ENCODE data around the gene RGMB. TPM values are rescaled to one million over a fixed set of nuclear protein-coding genes. Genes with fewer than 3 reads are reported as not detected.
"Not testable (repeated sequence)": the region's sequence is repeated elsewhere in the genome, so short reads cannot be mapped to it uniquely, and the experiment has no call there.

Gene RGMB
- total RNA-seq, 5 donors from 2014 or later (not counting 1 experiment from before 2014, with no cell fraction given) = 14.6 to 22.8 (median 16.8) TPM

GRCh38 chr5:98750693-98751092, 22.8 kb upstream of the RGMB start:
- Histone ChIP-seq H3K27ac (ENCODE audit: low read length) (no peak overlapping the region), H3K4me3 (ENCODE audit: control insufficient read depth in 1 of 2, extremely low read depth in 1 of 2, low read length in 1 of 2) (no peak overlapping the region), H3K27me3 (replicated peaks in 1 of 2; ENCODE audit: control insufficient read depth in 2 of 2, extremely low read depth in 1 of 2, insufficient read depth in 2 of 2, low read length in 1 of 2) (peaks cover 0 to 5% of the 10 kb centered on the region in 2 experiments), H3K4me1 (ENCODE audit: control insufficient read depth in 1 of 2, extremely low read depth in 1 of 2, insufficient read depth in 2 of 2, low read length in 2 of 2) (no peaks in the 10 kb centered on the region), H3K9me3 (peaks cover 2% of the 10 kb centered on the region), H3K36me3 (ENCODE audit: control insufficient read depth in 2 of 2, extremely low read depth in 1 of 2, insufficient read depth in 1 of 2, low read length in 1 of 2) (no peaks in the 10 kb centered on the region)
- CTCF ChIA-PET = interaction anchor here in 1 of 2 donors (1.4 kb wide), 1 partner anchor 1519 kb away, joined by 3 read pairs; no protein-coding TSS in a partner anchor
- POLR2A ChIA-PET = no interaction called here
- Mint-ChIP-seq H3K27ac (no peak overlapping the region), H3K9me3 (peaks cover 0 to 4% (median 0%) of the 10 kb centered on the region in 3 donors), H3K4me1 (no peaks in the 10 kb centered on the region), H3K36me3 (no peaks in the 10 kb centered on the region), H3K4me3 (no peak overlapping the region), H3K27me3 (peaks cover 6 to 23% of the 10 kb centered on the region in 2 donors)
- DNase-seq (peak in 1 of 35 experiments; percentile 11), ATAC-seq (replicated peaks in 1 of 4) (no peak)
- no CpG with 5 or more reads among the region's 4 CpGs for WGBS (ENCODE audit: insufficient coverage)

DNA sequence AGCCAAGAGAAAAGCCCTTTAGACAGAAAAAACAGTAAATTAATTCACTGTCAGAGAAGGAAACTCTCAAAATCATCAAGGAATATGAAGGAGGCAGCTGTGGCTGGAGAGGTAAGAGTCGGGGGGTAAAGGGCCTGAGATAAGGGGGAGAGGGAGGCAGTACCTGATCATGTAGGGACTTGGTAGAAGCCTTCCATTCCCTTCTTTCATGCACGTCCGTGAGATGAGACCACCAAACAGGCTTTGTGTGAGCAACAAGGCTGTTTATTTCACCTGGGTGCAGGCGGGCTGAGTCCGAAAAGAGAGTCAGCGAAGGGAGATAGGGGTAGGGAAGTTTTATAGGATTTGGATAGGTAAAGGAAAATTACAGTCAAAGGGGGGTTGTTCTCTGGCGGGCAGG, 21.1 kb upstream of the RGMB start:
- H3K4me3 ChIP-seq (ENCODE audit: control insufficient read depth in 1 of 2, extremely low read depth in 1 of 2, low read length in 1 of 2); H3K36me3 Mint-ChIP-seq; POLR2A ChIA-PET; H3K27ac Mint-ChIP-seq; H3K4me1 ChIP-seq (ENCODE audit: control insufficient read depth in 1 of 2, extremely low read depth in 1 of 2, insufficient read depth in 2 of 2, low read length in 2 of 2); H3K4me3 Mint-ChIP-seq; H3K9me3 Mint-ChIP-seq; ATAC-seq (replicated peaks in 1 of 4); H3K27ac ChIP-seq (ENCODE audit: low read length); DNase-seq; H3K9me3 ChIP-seq; H3K27me3 ChIP-seq (replicated peaks in 1 of 2; ENCODE audit: control insufficient read depth in 2 of 2, extremely low read depth in 1 of 2, insufficient read depth in 2 of 2, low read length in 1 of 2); H3K36me3 ChIP-seq (ENCODE audit: control insufficient read depth in 2 of 2, extremely low read depth in 1 of 2, insufficient read depth in 1 of 2, low read length in 1 of 2); H3K4me1 Mint-ChIP-seq: not testable (repeated sequence)
- WGBS (ENCODE audit: insufficient coverage) = 80% methylated on average over 2 of the region's 7 CpGs
- CTCF ChIA-PET = interaction anchor here in 1 of 2 donors (0.6 kb wide), 1 partner anchor 589 kb away, joined by 3 read pairs; no protein-coding TSS in a partner anchor
- peaks cover 7 to 15% of the 10 kb centered on the region in 2 donors for H3K27me3 Mint-ChIP-seq

- H3K4me3 ChIP-seq (ENCODE audit: control insufficient read depth in 1 of 2, extremely low read depth in 1 of 2, low read length in 1 of 2); CTCF ChIA-PET; H3K9me3 Mint-ChIP-seq; H3K27me3 ChIP-seq (replicated peaks in 1 of 2; ENCODE audit: control insufficient read depth in 2 of 2, extremely low read depth in 1 of 2, insufficient read depth in 2 of 2, low read length in 1 of 2); H3K4me1 ChIP-seq (ENCODE audit: control insufficient read depth in 1 of 2, extremely low read depth in 1 of 2, insufficient read depth in 2 of 2, low read length in 2 of 2); H3K4me3 Mint-ChIP-seq; H3K27ac Mint-ChIP-seq; ATAC-seq (replicated peaks in 1 of 4); H3K36me3 ChIP-seq (ENCODE audit: control insufficient read depth in 2 of 2, extremely low read depth in 1 of 2, insufficient read depth in 1 of 2, low read length in 1 of 2); H3K36me3 Mint-ChIP-seq; H3K9me3 ChIP-seq; H3K27ac ChIP-seq (ENCODE audit: low read length); DNase-seq; H3K4me1 Mint-ChIP-seq; POLR2A ChIA-PET: not testable (repeated sequence)
- peaks cover 7 to 15% of the 10 kb centered on the region in 2 donors for H3K27me3 Mint-ChIP-seq
- no CpG with 5 or more reads among the region's 1 CpG for WGBS (ENCODE audit: insufficient coverage)
Observed at GRCh38 chr5:98752801-98753200, 20.7 kb upstream of the RGMB start.

- peaks cover 0 to 5% of the 10 kb centered on the region in 2 experiments for H3K27me3 ChIP-seq (replicated peaks in 1 of 2; ENCODE audit: control insufficient read depth in 2 of 2, extremely low read depth in 1 of 2, insufficient read depth in 2 of 2, low read length in 1 of 2)
- no peaks in the 10 kb centered on the region for H3K9me3 ChIP-seq
- H3K4me1 ChIP-seq (ENCODE audit: control insufficient read depth in 1 of 2, extremely low read depth in 1 of 2, insufficient read depth in 2 of 2, low read length in 2 of 2) = no peaks in the 10 kb centered on the region
- ChIA-PET POLR2A (no interaction called here), CTCF (no interaction called here)
- Mint-ChIP-seq H3K9me3 (peaks cover 0 to 4% (median 3%) of the 10 kb centered on the region in 3 donors), H3K4me1 (no peaks in the 10 kb centered on the region), H3K27ac (no peak overlapping the region), H3K27me3 (peaks cover 7 to 15% of the 10 kb centered on the region in 2 donors), H3K4me3 (no peak overlapping the region), H3K36me3 (no peaks in the 10 kb centered on the region)
- ATAC-seq (replicated peaks in 1 of 4) (no peak), DNase-seq (no peak)
- no peak overlapping the region for H3K4me3 ChIP-seq (ENCODE audit: control insufficient read depth in 1 of 2, extremely low read depth in 1 of 2, low read length in 1 of 2)
- H3K27ac ChIP-seq (ENCODE audit: low read length) = no peak overlapping the region
- WGBS (ENCODE audit: insufficient coverage) = 100% methylated on average over 1 of the region's 4 CpGs
- H3K36me3 ChIP-seq (ENCODE audit: control insufficient read depth in 2 of 2, extremely low read depth in 1 of 2, insufficient read depth in 1 of 2, low read length in 1 of 2) = no peaks in the 10 kb centered on the region
Observed at GRCh38 chr5:98753507-98753906, 20.0 kb upstream of the RGMB start.

- no peak overlapping the region for H3K27ac Mint-ChIP-seq
- POLR2A ChIA-PET = no interaction called here
- Histone ChIP-seq H3K4me1 (ENCODE audit: control insufficient read depth in 1 of 2, extremely low read depth in 1 of 2, insufficient read depth in 2 of 2, low read length in 2 of 2) (no peaks in the 10 kb centered on the region), H3K9me3 (no peaks in the 10 kb centered on the region), H3K36me3 (ENCODE audit: control insufficient read depth in 2 of 2, extremely low read depth in 1 of 2, insufficient read depth in 1 of 2, low read length in 1 of 2) (no peaks in the 10 kb centered on the region), H3K27me3 (replicated peaks in 1 of 2; ENCODE audit: control insufficient read depth in 2 of 2, extremely low read depth in 1 of 2, insufficient read depth in 2 of 2, low read length in 1 of 2) (peaks cover 0 to 3% of the 10 kb centered on the region in 2 experiments), H3K4me3 (ENCODE audit: control insufficient read depth in 1 of 2, extremely low read depth in 1 of 2, low read length in 1 of 2) (no peak overlapping the region), H3K27ac (ENCODE audit: low read length) (no peak overlapping the region)
- H3K4me1 Mint-ChIP-seq = no peaks in the 10 kb centered on the region
- H3K36me3 Mint-ChIP-seq = no peaks in the 10 kb centered on the region
- ATAC-seq (replicated peaks in 1 of 4) (no peak), DNase-seq (no peak)
- H3K4me3 Mint-ChIP-seq = no peak overlapping the region
- peaks cover 0 to 4% (median 3%) of the 10 kb centered on the region in 3 donors for H3K9me3 Mint-ChIP-seq
- CTCF ChIA-PET = interaction anchor here in 1 of 2 donors (0.8 to 0.9 kb wide), 2 partner anchors 11 to 14 kb away, joined by 3 read pairs; no protein-coding TSS in a partner anchor
- H3K27me3 Mint-ChIP-seq = peaks cover 7 to 15% of the 10 kb centered on the region in 2 donors
- 83% methylated on average over 1 of the region's 3 CpGs for WGBS (ENCODE audit: insufficient coverage)
Observed at GRCh38 chr5:98755406-98755805, 18.1 kb upstream of the RGMB start.

DNA sequence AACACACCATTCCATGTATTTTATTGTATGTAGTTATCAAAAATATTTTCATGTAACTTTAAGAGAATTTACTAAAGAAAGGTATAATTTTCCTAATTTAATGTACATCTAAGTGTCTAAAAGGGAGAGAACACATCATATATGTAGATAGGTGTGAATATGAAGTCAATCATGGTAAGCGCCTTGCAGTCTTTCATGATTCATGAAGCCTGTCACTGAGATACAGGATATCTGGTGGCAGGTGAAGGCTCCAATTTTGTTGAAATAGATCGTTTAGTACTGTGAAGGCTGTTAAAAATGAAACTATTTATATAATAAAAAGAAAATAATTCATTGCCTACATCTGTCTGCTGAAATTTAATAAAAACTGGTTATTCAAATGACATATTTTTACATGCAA, 15.5 kb upstream of the RGMB start:
- no peaks in the 10 kb centered on the region for H3K4me1 ChIP-seq (ENCODE audit: control insufficient read depth in 1 of 2, extremely low read depth in 1 of 2, insufficient read depth in 2 of 2, low read length in 2 of 2)
- DNase-seq (no peak), ATAC-seq (replicated peaks in 1 of 4) (no peak)
- H3K4me3 Mint-ChIP-seq = no peak overlapping the region
- WGBS (ENCODE audit: insufficient coverage) = no CpG with 5 or more reads among the region's 2 CpGs
- no peaks in the 10 kb centered on the region for H3K9me3 ChIP-seq
- ChIA-PET CTCF (no interaction called here), POLR2A (no interaction called here)
- no peaks in the 10 kb centered on the region for H3K4me1 Mint-ChIP-seq
- no peak overlapping the region for H3K4me3 ChIP-seq (ENCODE audit: control insufficient read depth in 1 of 2, extremely low read depth in 1 of 2, low read length in 1 of 2)
- no peaks in the 10 kb centered on the region for H3K36me3 ChIP-seq (ENCODE audit: control insufficient read depth in 2 of 2, extremely low read depth in 1 of 2, insufficient read depth in 1 of 2, low read length in 1 of 2)
- no peaks in the 10 kb centered on the region for H3K36me3 Mint-ChIP-seq
- peaks cover 0 to 4% (median 3%) of the 10 kb centered on the region in 3 donors for H3K9me3 Mint-ChIP-seq
- no peaks in the 10 kb centered on the region for H3K27me3 ChIP-seq (replicated peaks in 1 of 2; ENCODE audit: control insufficient read depth in 2 of 2, extremely low read depth in 1 of 2, insufficient read depth in 2 of 2, low read length in 1 of 2)
- no peak overlapping the region for H3K27ac Mint-ChIP-seq
- peaks cover 12 to 21% of the 10 kb centered on the region in 2 donors for H3K27me3 Mint-ChIP-seq
- H3K27ac ChIP-seq (ENCODE audit: low read length) = no peak overlapping the region
